ENCODE measurements around the gene DUT.

- TF ChIP-seq CTCF (conservative IDR thresholded peaks at IDR 0.05; ENCODE audit: low read length) (no peak), EZH2phosphoT487 (IDR thresholded peaks at IDR 0.05; ENCODE audit: borderline replicate concordance, low read depth, low read length) (no peak)
Observed at GRCh38 chr15:48317221-48317620, 14.0 kb upstream of the DUT start.
